GM13977 (cell line): Measurements from ENCODE around the gene POLR1E.

Experiments used
- DNase-seq: peaks from one replicate; pipeline ENCODE4 v3.0.0; 2012; ENCODE audit warnings: low spot score
- in situ Hi-C: fragments of 300-500 bp; cut with MboI; formaldehyde crosslinking; loops from one replicate; pipeline ENCODE4 v1.12.0; 2022; ENCODE audit warnings: low sequenced_read_pairs, low pct_unique_long_range_greater_than_20kb, mixed read lengths, inconsistent platforms; ENCODE audit not compliant: unreplicated experiment
- TF ChIP-seq, protein P1 (sequence below): IDR thresholded peaks from 2 replicates; pipeline ENCODE4 v1.5.1; 2012; ENCODE audit warnings: mild to moderate bottlenecking, control low read depth; ENCODE audit not compliant: insufficient read depth; ENCODE audit errors: extremely low read depth, missing control alignments

Gene POLR1E

DNA sequence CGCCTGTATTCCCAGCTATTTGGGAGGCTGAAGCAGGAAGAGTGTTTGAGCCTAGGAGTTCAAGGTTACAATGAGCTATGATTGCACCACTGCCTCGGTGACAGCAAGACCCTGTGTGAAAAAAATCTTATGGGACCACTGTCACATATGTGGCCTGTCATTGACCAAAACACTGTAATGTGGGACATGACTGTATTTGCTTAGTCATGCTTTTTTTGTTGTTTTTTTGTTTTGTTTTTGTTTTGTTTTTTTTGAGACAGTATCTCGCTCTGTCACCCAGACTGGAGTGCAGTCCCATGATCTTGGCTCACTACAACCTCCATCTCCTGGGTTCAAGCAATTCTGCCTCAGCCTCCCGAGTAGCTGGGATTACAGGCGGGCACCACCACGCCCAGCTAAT is 13.5 kb downstream of the POLR1E start:
- TF ChIP-seq, protein P1, sequence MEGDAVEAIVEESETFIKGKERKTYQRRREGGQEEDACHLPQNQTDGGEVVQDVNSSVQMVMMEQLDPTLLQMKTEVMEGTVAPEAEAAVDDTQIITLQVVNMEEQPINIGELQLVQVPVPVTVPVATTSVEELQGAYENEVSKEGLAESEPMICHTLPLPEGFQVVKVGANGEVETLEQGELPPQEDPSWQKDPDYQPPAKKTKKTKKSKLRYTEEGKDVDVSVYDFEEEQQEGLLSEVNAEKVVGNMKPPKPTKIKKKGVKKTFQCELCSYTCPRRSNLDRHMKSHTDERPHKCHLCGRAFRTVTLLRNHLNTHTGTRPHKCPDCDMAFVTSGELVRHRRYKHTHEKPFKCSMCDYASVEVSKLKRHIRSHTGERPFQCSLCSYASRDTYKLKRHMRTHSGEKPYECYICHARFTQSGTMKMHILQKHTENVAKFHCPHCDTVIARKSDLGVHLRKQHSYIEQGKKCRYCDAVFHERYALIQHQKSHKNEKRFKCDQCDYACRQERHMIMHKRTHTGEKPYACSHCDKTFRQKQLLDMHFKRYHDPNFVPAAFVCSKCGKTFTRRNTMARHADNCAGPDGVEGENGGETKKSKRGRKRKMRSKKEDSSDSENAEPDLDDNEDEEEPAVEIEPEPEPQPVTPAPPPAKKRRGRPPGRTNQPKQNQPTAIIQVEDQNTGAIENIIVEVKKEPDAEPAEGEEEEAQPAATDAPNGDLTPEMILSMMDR = no peak
- in situ Hi-C loops = loop anchor here (25.0 kb wide), 2 partner anchors 88 to 363 kb away; partner anchors contain the start of genes FBXO10 and TOMM5
- DNase-seq = no peak

DNA sequence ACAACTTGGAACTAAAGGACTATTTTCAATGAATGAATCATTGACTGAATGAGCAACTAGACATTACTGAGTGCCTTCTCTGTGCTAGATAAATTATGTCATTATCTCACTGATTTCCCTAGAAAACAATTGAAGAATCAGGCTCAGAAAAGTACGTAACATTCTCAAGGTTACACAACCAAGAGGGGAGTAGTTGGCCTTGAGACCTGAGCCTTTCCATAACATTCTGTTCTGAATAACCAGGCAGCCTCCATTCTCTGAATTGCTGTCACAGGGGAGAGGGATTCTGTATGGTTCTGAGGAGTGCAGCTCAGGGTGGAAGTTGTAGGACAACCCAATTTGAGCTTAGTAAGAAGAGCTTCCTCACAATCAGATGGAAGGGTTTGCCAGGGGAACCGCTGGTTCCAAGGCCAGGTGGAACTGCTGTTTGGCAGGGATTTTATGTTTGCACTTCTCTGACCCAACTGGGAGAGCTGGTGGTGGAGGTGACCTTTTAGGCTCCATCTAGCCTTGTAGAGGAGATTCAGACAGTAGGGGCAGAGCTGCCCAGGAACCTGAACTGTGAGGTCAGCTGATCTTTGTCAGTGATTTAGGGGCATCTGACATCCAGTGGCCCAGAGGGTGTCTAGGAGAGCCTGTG is 16.3 kb downstream of the POLR1E start:
- DNase-seq = no peak
- TF ChIP-seq, protein P1 = no peak
- in situ Hi-C loops = no loop called here

DNA sequence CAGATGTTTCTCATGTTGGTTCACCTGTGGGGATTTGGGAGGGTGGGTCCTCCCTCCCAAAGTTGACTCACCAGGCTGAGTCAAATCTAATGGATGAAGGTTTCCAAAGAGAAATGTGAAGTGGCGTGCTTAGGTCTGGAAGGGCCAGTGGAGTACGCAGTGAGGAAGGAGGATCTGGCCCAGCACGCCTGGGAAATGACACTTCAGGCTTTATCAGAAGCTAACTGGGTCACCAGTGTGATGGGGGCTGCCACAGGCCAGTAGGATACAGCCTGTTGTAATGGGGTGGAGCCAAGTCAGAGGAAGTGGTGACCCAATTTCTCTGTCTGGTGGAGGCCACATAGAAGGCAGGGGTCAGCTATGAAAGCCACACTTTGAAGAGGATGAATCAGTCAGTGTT is 18.0 kb downstream of the POLR1E start:
- TF ChIP-seq, protein P1 = no peak
- in situ Hi-C loops = no loop called here
- no peak for DNase-seq

DNA sequence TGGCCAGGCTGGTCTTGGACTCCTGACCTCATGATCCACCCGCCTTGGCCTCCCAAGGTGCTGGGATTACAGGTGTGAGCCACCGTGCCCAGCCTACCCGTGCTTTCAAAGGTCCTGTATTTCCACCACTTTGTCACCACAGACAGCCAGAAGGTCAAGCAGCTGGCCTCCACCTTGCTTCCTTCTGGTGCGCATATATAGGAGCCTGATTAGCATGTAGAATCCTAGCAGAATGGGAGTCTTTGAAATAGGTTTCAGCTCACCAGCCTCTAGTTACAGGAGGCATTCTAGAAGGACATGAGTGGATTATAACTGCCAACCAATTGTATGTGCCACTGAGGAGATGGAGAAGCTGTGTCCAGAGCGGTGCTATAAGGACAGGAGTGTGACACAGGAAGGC is 18.9 kb downstream of the POLR1E start:
- TF ChIP-seq, protein P1 = no peak
- in situ Hi-C loops = no loop called here
- no peak for DNase-seq

DNA sequence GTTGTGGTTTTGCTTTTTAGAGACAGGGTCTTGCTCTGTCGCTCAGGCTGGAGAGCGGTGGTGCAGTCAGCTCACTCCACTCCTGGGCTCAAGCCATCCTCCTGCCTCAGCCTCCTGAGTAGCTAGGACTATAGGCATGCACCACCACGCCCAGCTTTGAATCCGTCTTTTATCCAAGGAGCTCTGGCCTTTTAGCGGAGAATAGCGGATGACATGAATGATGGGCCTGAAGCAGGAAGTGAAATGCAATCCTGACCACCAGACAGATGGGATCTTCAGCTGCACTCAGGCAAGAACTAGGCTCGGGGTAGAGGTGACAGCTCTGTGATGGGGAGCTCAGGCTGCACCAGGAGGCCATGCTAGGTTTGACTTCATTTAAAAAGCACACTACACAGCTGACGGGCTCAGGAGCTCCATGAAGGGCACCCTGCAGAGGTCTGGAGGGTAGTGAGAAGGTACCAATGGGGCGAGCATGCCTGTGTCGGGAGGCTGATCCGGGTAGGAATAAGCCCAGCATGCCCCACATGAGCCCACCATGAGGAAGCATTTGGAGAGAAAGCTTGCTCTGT is 21.9 kb downstream of the POLR1E start:
- no peak for DNase-seq
- TF ChIP-seq, protein P1 = no peak
- in situ Hi-C loops = no loop called here

DNA sequence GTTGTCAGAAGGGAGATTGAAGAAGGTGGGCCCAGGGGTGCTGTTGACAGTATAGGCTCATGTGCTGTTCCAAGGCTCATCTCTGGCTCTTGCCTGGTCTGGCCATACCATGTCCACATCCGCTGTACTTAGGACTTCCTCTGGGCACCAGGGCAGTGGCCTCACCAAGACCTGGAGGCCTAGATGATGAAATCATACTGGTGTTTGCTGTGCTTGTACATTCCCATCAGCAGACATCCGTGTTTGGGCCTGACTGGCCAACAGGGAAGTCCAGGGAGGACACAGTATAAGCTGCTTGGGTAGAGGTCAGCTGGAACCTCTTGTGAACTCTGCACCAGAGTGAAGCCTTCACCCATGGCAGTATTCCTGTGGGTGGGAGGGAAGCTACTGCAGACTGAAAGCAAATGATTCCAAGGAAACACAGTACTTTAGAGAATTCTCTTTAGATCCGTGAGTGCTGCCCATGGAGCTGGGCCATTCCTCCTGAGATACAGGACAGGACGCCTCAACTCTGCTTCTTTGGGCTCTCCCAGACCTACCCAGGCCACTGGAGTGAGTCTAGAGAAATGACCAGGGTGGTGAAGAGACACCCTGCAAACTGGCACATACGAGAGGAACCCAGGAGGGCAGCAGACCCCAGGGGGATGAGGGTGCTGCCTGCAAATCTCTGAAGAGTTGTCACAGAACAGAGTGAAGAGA is 22.5 kb downstream of the POLR1E start:
- in situ Hi-C loops = no loop called here
- TF ChIP-seq, protein P1 = no peak
- DNase-seq = no peak
